ENCODE results near the gene DCXR.
A peak's percentile ranks its signal among the peaks of the same experiment; 100 is the strongest.

Gene DCXR

GRCh38 chr17:82023447-82024241 is 13.9 kb downstream of the DCXR start:
- DNase-seq: no peak

DNA sequence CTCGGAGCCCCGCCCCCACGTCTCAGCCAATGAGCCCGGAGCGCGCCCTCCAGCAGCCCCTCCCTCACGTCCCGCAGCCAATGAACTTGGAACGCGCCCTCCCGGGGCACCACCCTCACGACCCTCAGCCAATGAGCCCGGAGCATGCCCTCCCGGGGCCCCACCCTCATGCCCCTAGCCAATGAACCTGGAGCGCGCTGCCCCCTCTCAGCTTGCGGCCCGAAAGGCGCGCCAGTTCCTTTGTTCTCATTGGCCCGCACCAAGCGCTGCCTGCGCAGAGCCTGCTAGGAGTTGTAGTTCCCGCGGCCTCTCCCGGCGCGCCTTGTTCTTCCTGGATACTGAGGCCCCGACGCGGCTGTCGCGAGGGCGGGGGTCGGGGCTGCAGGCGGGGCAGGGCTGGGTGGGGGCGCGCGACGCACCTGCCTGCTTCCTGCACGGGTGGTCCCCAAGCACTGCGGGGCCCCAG is 14.5 kb downstream of the DCXR start, which contains the start of gene LRRC45:
LRRC45 (plus strand) TSS at position 325 of the 466 bp plus-strand sequence. CDS start 339 bp downstream, outside the sequence.
- DNase-seq: peak; percentile 95 to 100 (median 100)

DNA sequence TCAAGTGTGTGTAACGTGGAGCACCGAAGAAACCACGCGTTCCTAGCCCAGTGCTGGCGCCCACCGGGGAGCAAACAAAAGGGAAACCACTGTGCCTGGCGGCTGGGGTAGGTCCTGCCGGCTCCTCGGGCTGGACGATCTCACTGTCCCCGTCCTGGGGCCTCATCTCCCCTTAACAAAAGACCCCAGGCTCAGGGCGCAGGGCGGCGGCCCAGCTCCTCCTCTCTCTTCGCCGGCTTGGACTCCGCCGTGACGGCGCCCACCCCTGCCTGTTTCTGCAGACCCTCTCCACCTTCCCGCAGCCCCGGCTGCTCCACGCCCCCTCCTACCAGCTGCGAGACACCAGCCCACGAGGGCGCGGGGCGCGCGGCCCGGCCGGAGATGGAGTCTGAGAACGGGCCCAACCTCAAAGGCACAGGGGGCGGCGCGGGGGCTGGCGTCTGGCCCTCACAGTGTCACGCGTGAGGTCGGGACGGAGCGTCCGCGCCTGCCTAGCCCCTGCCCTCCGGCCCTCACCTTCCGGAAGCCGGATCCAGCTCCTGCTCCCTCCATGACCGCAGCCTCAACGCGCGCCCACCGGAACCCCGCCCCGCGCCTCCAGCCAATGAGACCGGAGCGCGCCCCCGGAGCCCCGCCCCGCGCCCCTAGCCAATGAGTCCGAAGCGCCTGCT is 15.1 kb downstream of the DCXR start, which contains the start of gene CENPX:
CENPX (minus strand) TSS at position 569 of the 671 bp plus-strand sequence; CDS start at position 552, 17 bp downstream.
- DNase-seq: no peak

DNA sequence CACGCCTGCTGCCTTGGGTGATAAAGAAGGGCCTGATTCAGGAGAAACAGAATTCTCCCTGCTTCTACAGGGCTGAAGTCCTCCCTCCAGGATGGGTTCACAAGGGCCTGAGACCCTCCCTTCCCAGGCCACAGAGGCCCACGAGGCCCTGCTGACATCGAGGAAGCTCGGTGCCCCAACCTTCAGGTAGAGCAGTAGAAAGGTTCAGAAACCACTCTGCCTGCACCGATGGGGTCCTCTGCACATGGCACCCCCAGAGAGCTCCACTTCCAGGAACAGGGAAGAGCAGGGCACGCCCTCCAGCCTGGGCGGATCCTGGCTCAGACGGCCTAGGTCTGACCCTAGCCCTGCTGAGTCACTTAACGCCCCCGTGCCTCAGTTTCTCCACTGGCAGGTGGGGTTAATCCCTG is 15.6 kb downstream of the DCXR start:
- no peak for DNase-seq

- peak in 52 of 58 donors; percentile 6 to 82 (median 60) for DNase-seq
These were observed 16.2 kb downstream of the DCXR start for GRCh38 chr17:82021107-82021899.

DNA sequence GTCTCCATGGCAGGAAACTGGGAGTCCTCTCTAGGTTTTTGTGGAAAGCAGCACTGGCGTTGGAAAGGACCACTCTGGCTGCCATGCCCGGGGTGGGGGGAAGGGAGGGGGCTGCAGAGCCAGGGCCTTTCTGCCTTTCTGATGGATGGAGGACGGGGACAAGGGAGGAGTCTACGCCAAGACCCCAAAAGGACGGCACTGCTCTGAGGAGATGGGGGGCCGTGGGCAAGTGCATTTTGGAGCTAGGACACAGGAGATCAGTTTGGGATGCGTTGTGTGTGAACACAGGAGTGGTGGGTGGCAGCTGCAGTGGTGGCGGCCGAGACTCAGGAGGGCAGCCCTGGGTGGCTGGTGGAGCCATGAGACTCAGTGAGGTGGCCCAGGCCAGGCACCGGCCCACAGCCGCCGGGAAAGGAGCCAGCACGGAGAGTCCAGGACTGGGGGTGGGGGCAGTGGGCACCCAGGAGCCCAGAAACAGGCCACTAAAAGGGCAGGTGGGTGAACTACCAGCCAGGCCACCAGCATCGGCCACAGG is 16.9 kb downstream of the DCXR start:
- peak in 2 of 58 donors; percentile 32 to 48 for DNase-seq

GRCh38 chr17:82019690-82020571 is 17.6 kb downstream of the DCXR start:
- peak in 9 of 58 donors; percentile 14 to 60 (median 21) for DNase-seq

- no peak for DNase-seq
These were observed 18.4 kb downstream of the DCXR start for GRCh38 chr17:82018989-82019689.

DNA sequence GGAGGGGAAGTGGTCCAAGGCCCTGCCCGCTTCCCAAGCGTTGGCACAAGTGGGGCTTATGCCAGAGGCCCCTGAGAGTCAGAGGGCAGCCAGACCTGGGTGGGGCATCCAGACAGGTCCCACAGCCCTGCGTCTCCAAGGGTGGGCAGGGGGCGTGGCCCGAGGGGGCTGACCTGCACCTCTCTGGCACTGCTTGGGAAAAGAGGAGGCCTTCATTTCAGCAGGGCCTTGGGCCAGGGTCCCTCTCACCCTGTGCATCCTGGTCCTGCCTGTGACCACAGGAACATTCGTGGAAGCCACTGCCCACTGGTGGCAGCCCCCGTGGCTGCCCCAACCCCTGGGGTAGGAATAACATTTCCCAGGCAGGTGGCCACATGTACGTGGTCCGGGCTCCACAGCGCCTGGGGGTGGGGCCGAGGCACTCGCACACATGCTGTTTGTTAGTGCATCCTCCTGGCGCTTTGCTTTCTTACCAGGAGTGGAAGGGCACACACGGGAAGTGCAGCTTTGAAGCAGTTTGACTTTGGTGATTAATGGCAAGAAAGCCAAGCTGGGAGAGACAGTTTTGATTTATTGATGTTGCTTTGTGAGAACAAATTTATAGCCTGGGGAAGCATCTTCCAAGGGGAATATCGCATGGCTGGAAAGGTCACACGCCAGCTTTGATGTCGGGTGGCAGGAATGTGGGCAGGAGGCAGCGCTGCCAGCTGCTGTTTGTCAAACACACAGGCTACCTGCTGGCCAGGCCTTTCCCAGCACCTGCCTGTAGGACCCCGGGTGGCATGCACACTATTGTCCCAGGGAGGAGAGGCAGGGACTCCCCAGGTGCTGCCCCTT is 19.1 kb downstream of the DCXR start:
- DNase-seq: no peak

- no peak for DNase-seq
These were observed 19.8 kb downstream of the DCXR start for GRCh38 chr17:82017612-82018151.

GRCh38 chr17:82016875-82017459 is 20.5 kb downstream of the DCXR start:
- DNase-seq: no peak

DNA sequence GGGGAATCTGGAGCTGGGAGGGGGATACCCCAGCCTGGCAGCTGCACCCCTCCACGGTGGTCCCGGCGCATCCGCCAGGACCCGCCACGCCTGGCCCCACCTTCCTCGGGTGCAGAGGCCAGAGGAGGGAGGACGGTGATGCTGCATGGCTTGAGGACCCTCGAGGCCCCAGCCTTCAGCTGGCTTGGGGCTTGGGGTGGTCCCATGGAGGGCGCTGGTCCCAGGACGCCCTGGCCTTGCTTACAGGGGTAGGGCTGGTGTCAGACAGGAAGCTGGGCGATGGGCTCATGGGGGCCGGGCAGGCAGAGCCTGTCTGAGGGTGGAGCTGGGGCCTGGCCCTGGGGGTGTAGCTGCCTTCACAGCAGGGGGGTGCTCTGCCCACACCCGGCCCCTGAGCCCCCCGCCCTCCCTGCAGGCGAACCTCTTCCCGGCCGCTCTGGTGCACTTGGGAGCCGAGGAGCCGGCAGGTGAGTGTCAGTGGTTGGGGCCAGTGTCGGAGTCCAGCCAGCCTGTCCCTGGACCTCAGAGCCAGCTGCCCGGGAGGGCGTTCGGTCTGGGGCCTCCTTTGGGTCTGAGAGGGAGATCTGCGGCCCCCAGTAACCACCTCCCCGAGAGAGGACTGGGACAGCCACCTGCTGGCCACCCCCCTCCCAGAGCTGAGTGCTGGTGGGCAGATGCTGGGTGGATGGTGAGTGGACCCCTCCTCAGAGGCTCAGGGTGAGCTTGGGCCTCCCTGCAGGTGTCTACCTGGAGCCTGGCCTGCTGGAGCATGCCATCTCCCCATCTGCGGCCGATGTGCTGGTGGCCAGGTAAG is 21.2 kb downstream of the DCXR start:
- DNase-seq: no peak

GRCh38 chr17:82015311-82015971 is 22.1 kb downstream of the DCXR start:
- no peak for DNase-seq

DNA sequence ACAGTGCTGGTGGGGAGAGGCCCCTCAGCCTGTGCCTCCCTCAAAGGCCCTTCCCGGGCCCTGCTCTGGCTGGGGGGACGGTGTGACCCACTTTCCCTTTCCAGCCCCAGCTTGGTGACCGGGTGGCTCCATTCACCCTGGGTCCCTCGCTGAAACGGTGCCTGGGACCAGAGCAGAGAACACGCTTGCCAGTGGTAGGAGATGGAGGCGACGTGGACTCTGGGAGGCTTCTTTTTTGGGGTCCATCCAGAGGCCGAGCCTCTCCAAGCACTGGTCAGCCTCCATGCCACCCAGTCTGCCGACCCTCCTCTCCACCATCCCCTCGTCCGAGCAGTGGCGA is 22.6 kb downstream of the DCXR start:
- no peak for DNase-seq

DNA sequence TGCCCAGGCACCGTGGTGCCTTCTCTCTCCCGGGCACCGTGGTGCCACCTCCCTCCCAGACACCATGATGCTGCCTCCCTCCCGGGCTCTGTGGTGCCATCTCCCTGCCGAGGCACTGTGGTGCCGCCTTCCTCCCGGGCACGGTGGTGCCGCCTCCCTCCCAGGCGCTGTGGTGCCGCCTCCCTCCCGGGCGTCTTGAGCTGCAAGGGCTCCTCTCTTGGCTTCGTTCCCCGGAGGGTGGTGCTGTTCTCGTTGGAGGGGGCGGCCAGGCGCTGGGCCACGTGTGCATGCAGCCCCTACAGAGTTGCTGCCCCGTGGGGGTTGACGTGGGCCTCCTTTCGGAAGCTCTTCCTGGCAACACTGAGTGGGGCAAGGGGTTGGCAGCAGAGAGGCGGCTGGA is 23.1 kb downstream of the DCXR start:
- peak in 17 of 58 donors; percentile 14 to 56 (median 32) for DNase-seq

DNA sequence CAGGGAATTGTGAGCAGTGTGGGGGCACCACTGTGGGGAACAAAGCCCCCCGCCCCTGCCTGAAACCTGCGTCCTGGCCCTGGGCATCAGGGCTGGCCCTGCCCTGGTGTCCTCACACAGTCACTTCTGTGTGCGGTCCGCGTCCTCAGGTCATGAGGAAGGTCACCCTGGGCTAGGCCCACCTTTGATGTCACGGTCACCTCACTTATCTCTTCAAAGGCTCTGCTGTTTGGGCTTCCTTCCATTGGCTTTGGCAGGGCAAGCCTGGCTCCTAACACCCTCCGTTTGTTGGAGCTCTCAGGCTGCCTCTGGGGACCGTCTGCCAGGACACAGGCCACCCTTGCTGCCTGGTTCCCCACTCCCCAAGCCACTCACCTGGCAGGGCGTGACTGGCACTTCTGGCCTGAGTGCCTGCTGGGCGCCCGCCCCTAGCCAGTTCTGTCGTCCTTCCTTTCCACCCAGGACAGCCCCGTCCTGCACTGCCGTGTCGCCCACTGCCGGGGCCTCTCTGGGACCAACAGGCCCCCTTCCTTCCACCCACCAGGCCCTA is 23.6 kb downstream of the DCXR start:
- DNase-seq: no peak

Measured in anterior cingulate cortex (tissue), 58 donors.